Type B pancreatic cell (in vitro differentiated cells): ENCODE data around the gene UBR2. TPM values are rescaled to one million over a fixed set of nuclear protein-coding genes. Genes with fewer than 3 reads are reported as not detected.

Source experiments
- DNase-seq: peaks from one replicate; pipeline ENCODE4 v3.0.0; 2021; ENCODE audit warnings: mixed read lengths; ENCODE audit not compliant: unreplicated experiment; ENCODE audit errors: extremely low spot score
- H3K27ac Mint-ChIP-seq: 2 replicates; pipeline ENCODE4 v1.8.0; 2021; ENCODE audit warnings: mild to moderate bottlenecking, mixed read lengths
- H3K27me3 Mint-ChIP-seq: 2 replicates; pipeline ENCODE4 v1.8.0; 2021; ENCODE audit warnings: mixed read lengths
- H3K36me3 Mint-ChIP-seq: 2 replicates; pipeline ENCODE4 v1.8.0; 2021; ENCODE audit warnings: mixed read lengths
- H3K4me1 Mint-ChIP-seq: one replicate; pipeline ENCODE4 v1.8.0; 2021; ENCODE audit warnings: mixed read lengths; ENCODE audit not compliant: unreplicated experiment
- H3K4me3 Mint-ChIP-seq: 2 replicates; pipeline ENCODE4 v1.8.0; 2021; ENCODE audit warnings: mild to moderate bottlenecking, mixed read lengths
- H3K9me3 Mint-ChIP-seq: 2 replicates; pipeline ENCODE4 v1.8.0; 2021; ENCODE audit warnings: mixed read lengths
- total RNA-seq: library from RNA; stranded (reverse); gene quantifications from 2 replicates; pipeline ENCODE4 v1.2.1, GENCODE V29; 2021; ENCODE audit warnings: low replicate concordance
- TF ChIP-seq, protein P1 (sequence below): fragments of 200-600 bp; sonication (generic); conservative IDR thresholded peaks from 2 replicates; pipeline ENCODE4 v1.5.0; 2021; ENCODE audit warnings: antibody characterized with exemption, mild to moderate bottlenecking

Gene UBR2
- total RNA-seq, 1 donor from 2014 or later: 26.6 TPM

DNA sequence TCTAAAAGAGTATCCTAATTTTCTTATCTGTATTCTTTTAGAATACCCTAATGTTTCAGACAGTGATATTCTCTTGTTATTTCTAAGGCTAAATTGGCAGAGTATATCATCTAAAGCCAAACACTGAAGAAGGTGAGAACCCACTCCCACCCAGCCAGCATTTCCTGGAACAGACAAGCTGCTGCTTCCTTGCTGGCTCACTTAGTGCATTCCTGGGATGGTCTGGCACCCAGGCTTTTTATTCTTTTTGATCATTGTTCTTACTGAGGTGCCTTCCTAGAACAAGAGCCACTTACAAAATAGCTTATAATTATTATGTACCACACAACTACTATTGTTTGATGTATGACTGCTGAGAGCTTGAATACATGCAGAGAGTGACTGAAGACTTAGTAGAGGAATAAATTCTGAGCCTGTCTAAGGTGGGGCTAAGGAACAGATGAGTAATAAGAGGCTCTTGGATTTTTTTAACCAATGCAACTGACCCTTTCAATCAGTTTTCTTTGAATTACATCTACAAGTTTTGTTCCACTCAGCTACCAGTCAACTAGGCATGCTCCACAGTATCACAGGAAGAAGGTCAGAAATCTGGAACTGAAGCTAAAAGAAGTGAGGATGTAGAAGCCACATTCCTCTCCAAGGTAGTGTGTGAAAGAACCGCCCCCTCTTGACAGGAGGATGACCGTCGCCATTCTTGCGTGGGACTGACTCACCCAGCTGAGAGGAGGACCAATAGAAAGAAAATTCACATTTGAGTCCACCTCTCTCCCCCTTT is 128.5 kb downstream of the UBR2 start:
- peaks cover 21% of the 10 kb centered on the region for H3K36me3 Mint-ChIP-seq
- H3K9me3 Mint-ChIP-seq: no peaks in the 10 kb centered on the region

DNA sequence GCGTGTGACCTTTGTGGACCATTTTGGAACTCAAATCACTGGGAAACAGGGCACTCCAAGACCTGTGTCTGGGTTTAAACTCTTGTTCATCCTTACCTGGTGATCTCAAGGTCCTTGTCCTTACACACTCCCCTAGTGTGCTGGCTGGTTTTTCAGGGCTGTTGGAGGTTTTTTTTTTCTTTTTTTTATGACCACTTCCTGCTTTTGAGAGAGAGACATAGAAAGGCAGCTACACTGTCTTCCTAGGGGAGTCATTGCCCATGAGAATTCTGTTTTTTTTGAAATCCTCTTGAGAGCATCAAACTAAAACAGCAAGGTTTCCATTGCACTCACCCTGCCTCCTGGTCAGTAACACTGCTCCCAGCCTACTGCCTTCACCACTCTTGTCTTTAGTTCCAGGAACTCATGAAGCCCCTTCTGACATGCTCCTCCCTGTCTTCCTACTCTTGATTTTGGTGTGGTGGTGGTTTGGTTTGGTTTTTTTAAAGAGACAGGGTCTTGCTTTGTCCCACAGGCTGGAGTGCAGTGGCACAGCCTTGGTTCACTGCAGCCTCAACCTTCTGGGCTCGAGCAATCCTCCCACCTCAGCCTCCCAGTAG is 130.0 kb downstream of the UBR2 start:
- H3K27ac Mint-ChIP-seq: peak overlapping the region; percentile 27

More for the DNA sequence above, 128.5 kb downstream of the UBR2 start:
- Mint-ChIP-seq H3K4me1 (no peaks in the 10 kb centered on the region), H3K4me3 (no peak overlapping the region), H3K27ac (peak overlapping the region; percentile 58), H3K27me3 (no peaks in the 10 kb centered on the region)
- DNase-seq: no peak
- TF ChIP-seq, protein P1, sequence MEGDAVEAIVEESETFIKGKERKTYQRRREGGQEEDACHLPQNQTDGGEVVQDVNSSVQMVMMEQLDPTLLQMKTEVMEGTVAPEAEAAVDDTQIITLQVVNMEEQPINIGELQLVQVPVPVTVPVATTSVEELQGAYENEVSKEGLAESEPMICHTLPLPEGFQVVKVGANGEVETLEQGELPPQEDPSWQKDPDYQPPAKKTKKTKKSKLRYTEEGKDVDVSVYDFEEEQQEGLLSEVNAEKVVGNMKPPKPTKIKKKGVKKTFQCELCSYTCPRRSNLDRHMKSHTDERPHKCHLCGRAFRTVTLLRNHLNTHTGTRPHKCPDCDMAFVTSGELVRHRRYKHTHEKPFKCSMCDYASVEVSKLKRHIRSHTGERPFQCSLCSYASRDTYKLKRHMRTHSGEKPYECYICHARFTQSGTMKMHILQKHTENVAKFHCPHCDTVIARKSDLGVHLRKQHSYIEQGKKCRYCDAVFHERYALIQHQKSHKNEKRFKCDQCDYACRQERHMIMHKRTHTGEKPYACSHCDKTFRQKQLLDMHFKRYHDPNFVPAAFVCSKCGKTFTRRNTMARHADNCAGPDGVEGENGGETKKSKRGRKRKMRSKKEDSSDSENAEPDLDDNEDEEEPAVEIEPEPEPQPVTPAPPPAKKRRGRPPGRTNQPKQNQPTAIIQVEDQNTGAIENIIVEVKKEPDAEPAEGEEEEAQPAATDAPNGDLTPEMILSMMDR: no peak

DNA sequence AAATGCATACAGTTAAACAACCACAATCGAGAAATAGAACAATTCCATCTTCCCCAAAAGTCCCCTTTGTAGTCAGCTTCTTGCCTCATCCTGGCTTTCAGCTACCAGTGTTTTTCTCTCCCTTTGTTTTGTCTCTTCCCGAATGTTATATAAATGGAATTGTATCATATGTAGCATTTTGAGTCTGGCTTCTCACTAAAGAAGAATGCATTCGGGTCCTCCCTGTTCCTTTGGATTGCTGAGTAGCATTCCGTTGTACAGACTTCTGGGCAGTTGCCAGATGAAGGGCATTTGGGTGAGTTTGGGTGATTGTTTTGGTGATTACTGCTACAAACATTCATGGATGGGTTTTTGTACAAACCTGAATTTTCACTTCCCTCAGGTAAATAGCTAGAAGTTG is 130.8 kb downstream of the UBR2 start:
- Mint-ChIP-seq H3K36me3 (peaks cover 3% of the 10 kb centered on the region), H3K27me3 (no peaks in the 10 kb centered on the region), H3K9me3 (no peaks in the 10 kb centered on the region), H3K4me1 (no peaks in the 10 kb centered on the region), H3K27ac (no peak overlapping the region), H3K4me3 (no peak overlapping the region)
- TF ChIP-seq, protein P1: no peak
- DNase-seq: no peak

More for the DNA sequence above, 130.0 kb downstream of the UBR2 start:
- no peaks in the 10 kb centered on the region for H3K4me1 Mint-ChIP-seq
- no peak for DNase-seq
- TF ChIP-seq, protein P1: no peak
- H3K36me3 Mint-ChIP-seq: peaks cover 9% of the 10 kb centered on the region
- H3K4me3 Mint-ChIP-seq: no peak overlapping the region
- H3K9me3 Mint-ChIP-seq: no peaks in the 10 kb centered on the region
- H3K27me3 Mint-ChIP-seq: no peaks in the 10 kb centered on the region

DNA sequence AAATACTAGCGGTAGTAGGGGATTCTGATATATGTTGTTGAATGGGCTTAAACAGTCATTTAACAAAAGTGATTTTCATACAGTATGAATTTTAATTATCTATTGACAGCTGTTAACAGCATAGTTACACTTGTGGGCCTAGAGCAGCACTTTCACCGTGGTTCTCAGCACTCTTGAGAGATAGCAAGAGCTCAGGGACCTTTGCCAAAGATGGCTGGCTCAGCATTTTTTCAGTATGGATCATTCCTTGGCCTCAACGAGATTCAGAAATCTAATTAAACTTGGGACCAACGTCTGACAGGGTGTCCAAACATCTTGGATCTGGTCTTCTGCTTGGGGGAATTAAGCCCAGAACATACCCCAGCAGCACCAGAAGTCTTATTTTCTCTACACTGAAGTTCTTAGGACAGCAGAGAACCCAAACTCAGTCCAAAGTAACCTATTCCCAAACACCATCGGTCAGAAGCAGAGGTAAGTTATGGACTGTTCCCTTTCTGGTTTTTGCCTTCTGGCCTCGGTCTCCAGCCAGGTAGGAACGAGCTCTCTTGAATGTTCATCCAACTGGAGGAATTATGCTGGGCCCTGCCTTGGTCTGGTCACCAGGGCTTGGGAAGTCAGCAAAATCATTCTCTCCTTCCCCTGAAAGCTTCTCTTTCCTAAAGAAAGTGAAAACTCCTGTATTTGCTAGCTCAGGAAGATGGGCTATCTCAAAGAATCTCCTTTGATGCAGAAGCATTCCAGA is 132.9 kb downstream of the UBR2 start:
- no peak overlapping the region for H3K27ac Mint-ChIP-seq
- TF ChIP-seq, protein P1: no peak
- no peak for DNase-seq
- H3K9me3 Mint-ChIP-seq: no peaks in the 10 kb centered on the region
- H3K27me3 Mint-ChIP-seq: no peaks in the 10 kb centered on the region
- no peak overlapping the region for H3K4me3 Mint-ChIP-seq
- peaks cover 3% of the 10 kb centered on the region for H3K36me3 Mint-ChIP-seq
- H3K4me1 Mint-ChIP-seq: no peaks in the 10 kb centered on the region

DNA sequence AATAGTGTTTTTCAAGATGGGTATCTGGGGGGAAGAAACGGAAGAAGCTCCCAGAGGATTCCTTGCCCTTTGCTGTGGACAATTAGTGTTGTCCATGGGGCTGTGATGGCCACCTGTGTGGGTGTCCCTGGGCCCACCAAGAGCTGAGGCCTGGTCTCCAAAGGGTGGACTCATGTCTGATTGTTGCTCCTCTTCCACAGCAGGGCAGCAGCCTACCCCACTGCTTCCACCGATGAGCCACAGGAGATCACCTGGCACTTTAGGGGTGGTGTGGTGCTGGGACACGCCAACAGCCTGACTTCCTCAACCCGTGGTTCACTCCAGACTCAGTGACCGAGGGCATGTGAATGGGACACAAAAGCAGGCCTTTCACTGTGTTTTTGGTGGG is 133.4 kb downstream of the UBR2 start:
- no peaks in the 10 kb centered on the region for H3K9me3 Mint-ChIP-seq
- H3K27ac Mint-ChIP-seq: no peak overlapping the region
- no peaks in the 10 kb centered on the region for H3K4me1 Mint-ChIP-seq

More for the DNA sequence above, 133.4 kb downstream of the UBR2 start:
- Mint-ChIP-seq H3K4me3 (no peak overlapping the region), H3K27me3 (no peaks in the 10 kb centered on the region), H3K36me3 (peaks cover 3% of the 10 kb centered on the region)
- DNase-seq: no peak
- TF ChIP-seq, protein P1: no peak
